NOMO-1 treated with dmso at 0.1 percent for 144 hours (cell line): ENCODE measurements around the gene LAMA3.

Experiments used
- DNase-seq: peaks from one replicate; lab custom pipeline; 2025; ENCODE audit not compliant: unreplicated experiment; lab: John Stamatoyannopoulos, UW

The LAMA3 gene

GRCh38 chr18:23966909-23967308 lies 277.7 kb downstream of the LAMA3 start:
- no peak for DNase-seq

DNA sequence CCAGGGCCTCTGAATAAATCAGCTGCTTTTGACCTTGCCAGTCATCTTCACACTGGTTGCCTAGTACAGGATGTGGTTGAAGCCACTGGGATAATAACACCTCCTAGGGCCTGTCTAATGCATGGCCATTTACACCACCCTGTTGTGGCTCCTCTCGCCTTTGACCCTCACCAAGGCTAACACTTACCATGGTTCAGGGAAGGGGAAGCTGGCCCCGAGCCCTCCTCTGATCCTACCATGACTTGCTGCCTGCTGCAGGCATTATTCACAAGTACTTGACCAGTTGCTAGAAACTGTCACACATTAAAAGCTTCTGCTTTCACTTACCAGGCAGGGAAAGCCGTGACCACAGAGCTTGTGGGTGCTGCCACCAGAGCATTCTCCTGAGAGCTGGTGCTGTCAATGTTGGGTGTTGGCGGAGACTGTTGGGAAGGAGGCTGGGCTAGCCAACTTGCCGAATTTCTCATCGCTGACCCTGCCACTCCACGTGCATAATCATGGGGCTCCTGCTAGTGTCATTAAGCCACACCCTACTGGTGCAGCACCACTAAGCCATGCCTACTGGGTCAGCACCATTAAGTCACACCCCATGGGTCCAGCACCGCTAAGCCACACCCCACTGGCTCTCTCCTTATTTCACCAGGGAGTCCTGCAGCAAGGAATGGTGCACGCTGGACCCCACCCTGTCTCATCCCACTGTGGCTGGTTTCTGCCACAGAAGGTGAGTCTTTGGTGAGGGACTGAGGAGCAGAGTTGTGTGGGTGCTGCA lies 278.3 kb downstream of the LAMA3 start:
- peak; percentile 65 for DNase-seq

DNA sequence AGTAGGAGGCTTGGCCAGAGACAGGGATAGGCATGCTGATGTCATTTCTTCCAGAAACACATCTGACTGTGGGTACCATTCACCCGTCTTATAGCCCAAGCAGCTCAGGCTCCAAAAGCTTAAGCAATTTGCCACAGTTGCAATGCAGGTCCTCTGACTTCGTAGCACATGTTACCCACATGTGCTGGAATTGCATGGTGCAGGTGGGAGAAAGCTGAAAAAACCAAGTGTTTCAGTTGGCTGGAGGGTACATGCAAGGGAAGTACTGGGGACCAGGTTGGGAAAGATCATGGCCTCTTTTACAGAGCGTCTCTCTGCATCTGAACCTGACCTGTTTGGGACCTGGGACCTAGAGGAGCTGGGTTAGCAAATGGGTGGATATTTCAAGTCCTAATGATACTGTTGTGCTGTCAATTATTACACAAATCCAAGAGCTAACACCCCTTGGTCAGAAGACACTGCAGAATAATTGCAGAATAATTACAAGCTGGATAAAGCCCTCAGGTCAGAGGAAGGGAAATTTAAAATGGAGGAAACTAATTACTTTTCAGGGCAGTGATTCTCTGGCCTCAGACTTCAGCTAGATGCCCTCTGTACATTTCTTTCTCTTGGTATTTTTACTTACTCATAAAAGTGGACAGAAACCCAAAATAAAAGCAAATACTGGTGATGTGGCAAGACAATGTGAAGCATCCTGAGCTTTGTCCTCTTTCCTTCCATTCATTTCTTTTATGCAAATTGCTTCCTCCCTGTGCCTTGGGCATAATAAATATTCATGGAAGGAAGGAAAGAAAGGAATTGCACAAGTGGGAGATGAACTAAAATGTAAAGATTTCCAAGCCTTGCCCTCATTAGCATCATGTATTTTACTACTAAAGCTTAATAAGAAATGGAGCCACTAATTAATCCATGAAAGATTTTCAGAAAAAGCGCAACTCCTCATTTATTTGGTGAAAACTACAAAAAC lies 279.7 kb downstream of the LAMA3 start:
- no peak for DNase-seq

DNA sequence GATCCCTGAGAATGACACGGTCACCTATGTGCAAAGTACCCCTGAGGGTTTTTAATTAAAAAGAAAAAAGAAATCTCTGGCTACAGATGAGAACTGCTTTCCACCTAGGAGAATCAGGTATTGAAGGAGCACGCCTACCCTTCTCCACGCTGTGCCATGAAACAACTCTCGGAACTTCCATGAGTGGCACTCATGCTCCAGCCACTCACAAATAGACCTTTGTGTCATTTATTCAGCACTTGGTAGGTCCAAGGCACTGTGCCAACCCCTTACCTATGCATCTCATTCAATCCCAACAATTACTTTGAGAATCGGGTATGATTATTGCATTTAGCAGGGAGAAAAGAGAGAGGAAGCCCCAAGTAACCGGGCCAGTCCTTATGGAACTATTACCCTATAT lies 280.4 kb downstream of the LAMA3 start:
- no peak for DNase-seq

GRCh38 chr18:23970161-23971096 lies 281.2 kb downstream of the LAMA3 start:
- DNase-seq, result no peak

DNA sequence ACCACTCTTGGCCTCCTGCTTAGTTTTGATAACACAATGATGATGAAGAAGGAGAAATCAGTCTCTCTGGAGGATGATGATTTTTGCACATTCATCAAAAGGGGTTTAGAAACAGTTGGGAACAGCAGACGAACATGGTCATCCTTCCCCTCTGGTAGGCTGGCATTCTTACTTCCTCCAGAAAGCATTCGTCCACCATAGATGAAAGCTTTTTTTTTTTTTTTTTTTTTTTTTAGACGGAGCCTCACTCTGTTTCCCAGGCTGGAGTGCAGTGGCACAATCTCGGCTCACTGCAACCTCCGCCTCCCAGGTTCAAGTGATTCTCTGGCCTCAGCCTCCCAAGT lies 281.8 kb downstream of the LAMA3 start:
- no peak for DNase-seq

GRCh38 chr18:23971666-23972230 lies 282.5 kb downstream of the LAMA3 start:
- DNase-seq, result no peak

DNA sequence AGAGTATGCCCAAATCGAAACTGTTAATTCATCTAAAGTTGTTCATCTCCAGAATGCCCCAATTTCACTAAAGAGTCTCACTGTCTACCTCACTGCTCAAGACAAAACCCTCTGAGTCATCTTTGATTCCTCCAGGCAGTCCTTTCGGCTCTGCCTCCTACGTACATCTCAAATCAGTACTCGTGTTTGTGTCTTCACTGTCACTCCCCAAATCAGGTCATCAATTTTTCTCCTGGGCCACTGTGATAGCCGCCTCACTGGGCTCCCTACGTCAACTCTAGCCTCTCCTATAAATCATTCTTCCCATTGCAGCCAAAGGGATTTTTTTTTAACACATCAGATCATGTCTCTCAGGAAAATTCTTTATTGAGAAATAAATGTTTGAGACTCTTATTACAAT lies 283.2 kb downstream of the LAMA3 start:
- no peak for DNase-seq

GRCh38 chr18:23977103-23977502 lies 287.9 kb downstream of the LAMA3 start:
- DNase-seq, result no peak

DNA sequence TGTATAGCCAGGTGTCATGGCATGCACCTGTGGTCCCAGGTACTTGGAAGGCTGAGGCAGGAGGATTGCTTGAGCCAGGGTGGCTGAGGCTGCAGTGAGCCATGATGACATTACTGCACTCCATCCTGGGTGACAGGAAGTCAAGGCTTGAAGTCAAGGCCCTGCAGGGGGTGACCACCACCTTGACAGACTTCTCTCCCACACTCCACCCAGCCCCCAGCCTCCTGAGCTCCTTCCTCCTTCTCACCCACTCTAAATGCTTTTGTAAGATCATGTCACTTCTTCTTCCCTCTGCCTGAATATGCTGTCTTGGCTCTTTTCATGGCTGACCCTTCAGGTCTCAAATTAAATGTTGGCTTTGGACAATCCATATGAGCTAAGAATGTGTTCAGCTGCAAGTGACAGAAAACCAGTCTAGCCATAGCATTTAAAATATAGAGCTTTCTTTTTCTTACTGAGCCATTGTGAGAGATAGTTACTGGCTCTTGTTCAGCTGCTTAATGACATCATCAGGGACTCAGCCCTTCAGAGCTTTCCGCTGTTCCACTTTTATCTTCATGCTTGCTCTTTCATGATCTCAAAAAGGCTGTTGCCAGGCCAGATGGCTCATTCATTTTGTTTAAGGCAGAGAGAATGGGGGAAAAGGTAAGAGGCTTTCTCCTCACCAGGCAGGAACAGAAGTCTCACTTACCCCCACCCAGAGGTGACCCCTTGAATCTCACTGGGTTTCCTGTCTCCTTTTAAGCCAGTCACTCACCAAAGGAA lies 288.6 kb downstream of the LAMA3 start:
- DNase-seq, result no peak

GRCh38 chr18:23981369-23981980 lies 292.2 kb downstream of the LAMA3 start:
- DNase-seq, result no peak

DNA sequence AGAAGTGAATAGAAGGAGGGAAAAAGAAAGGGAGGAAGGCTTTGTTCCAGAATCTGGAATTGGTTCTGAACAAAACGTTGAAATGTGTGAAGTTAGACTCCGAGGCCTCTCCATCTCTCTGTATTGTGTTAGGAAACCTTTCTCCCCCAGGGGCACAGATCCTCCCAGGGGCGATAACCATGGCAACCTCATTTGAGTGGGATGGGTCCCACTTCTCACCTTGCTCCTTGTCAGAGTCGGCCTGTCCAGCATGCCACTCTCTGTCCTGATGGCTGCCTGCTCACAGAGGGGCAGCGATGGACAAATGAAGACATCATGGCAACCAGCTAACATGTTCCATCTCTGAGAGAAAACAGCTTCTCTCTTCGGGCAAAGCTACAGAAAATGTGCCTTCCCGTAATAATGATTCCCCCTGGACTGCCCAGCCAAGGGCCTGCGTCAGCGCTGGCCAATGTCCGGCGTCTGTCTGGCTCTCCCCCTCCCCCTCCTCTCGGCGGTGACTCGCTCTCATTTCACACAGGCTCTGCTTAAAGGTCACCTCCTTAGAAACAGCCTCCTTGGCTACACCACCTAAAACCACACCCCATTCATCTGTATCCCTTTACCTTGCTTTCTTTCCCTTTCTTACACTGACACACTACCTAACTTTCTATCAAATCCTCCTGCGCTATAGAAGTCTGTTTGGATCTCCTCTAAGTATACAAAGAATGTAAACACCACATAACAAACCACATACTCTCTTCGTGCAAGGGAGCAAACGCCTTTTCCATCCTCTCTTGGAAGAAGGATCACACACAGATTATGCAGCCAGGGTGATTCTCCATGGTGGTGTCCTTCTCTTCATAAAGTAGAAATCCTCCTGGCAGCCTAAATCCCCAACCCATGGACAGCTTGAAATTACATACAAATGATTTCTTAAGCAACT lies 293.2 kb downstream of the LAMA3 start:
- no peak for DNase-seq

DNA sequence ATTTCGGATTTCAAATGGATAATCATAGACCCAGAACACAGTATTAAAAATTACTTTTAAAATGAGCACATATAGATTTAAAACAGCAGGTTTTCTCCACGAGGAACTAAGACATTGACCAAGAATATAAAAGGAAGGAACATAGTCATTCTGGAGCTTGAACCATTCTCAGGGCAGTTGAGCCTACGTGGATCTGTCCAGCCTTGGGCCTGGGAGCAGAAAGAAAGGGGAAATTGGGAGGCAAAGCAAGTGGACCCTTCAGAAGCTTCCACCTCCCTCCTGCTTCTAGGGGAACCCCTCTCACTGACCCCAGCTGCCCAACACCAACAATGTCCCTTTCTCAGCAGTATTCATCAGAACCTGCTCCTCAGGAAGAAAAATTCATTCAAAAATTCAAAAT lies 293.9 kb downstream of the LAMA3 start:
- DNase-seq, result no peak

DNA sequence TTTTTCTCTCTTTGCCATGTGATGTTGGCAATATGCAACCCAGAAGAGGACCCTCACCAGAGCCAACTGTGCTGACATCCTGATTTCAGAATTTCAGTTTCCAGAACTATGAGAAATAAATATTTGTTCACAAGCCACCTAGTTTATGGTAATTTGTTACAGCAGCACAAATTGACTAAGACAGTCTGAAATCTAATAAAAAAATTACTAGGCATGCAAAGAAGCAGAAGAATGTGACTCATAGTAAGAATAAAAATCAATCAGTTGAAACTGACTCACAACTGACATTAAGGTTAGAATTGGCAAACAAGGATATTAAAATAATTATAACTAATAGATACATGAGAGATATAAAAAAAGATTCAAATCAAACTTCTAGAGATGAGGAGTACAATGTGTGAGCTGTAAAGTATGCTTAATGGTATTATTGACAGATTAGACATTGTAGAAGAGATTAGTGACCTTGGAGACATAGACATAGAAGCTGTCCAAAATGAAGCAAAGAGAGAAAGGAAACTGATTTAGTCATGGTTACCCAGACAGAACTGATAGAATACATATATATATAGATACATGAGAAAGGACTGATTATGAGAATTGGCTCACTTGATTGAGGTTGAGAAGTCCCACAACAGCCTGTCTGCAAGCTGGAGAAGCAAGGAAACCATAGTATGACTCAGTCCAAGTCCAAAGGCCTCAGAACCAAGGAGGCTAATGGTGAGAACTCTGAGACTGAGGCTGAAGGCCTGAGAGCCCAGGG lies 297.5 kb downstream of the LAMA3 start:
- no peak for DNase-seq

DNA sequence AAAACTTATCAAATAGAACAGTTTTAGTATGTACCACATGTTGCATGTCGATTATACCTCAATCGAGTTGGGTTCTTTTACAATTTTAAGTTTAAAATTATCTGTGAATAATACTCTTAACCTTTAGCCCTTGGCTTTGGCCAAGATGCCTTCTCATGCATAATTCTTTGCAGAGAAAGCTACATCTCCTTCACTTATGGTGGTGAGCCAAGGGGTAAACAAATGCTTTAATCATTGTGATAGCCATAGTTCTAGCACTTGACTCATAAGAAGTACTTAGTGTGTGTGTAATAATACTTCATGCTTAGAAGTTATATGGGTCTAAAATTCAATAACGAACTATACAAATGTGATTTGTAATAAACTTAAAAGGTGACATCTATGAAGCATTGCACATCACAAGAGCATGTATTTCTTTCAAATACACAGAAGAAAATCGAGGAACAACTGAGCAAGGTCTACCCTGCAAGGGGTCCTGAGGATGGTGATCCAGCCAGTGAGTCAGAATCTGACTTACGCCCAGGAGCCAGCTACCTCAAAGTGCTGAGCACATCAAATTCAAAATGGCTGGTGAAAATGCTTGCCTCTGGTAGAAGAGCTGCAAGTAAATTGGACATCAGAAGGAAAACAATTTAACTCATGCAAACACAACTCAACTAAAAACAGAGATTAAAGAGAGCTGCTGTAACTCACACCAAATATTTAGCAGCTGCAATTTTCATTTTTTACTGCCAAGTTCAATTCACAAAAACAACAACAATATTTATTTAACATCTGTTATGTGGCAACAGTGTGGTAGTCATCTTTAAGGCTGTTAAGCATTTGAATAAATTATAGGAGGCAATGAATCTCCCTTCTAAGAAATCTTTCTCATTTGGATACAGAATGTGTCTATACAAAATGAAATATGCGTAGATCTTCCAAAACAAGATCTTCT lies 301.5 kb downstream of the LAMA3 start:
- DNase-seq, result no peak

- no peak for DNase-seq
Measured at GRCh38 chr18:23992089-23992940, 303.1 kb downstream of the LAMA3 start.
